ENCODE measurements around the gene SMC5.

SMC5 gene

GRCh38 chr9:70385426-70385825 lies 126.6 kb downstream of the SMC5 start:
- no peak overlapping the region for H3K4me3 ChIP-seq (ENCODE audit: low read depth, low read length)
- no peak for DNase-seq (ENCODE audit: low read depth, low spot score)
- in situ Hi-C loops (cut with HindIII; ENCODE audit: low sequenced_read_pairs) = no loop called here
- no peak for TF ChIP-seq CTCF (IDR thresholded peaks at IDR 0.05; ENCODE audit: low read depth, low read length)

- in situ Hi-C loops (cut with HindIII; ENCODE audit: low sequenced_read_pairs) = no loop called here
- TF ChIP-seq CTCF (IDR thresholded peaks at IDR 0.05; ENCODE audit: low read depth, low read length) = no peak
- no peak for DNase-seq (ENCODE audit: low read depth, low spot score)
- no peak overlapping the region for H3K4me3 ChIP-seq (ENCODE audit: low read depth, low read length)
Measured at GRCh38 chr9:70387663-70388062, 128.9 kb downstream of the SMC5 start.

- in situ Hi-C loops (cut with HindIII; ENCODE audit: low sequenced_read_pairs) = no loop called here
- no peak for DNase-seq (ENCODE audit: low read depth, low spot score)
- TF ChIP-seq CTCF (IDR thresholded peaks at IDR 0.05; ENCODE audit: low read depth, low read length) = no peak
- H3K4me3 ChIP-seq (ENCODE audit: low read depth, low read length) = no peak overlapping the region
Measured at GRCh38 chr9:70389188-70389587, 130.4 kb downstream of the SMC5 start.

DNA sequence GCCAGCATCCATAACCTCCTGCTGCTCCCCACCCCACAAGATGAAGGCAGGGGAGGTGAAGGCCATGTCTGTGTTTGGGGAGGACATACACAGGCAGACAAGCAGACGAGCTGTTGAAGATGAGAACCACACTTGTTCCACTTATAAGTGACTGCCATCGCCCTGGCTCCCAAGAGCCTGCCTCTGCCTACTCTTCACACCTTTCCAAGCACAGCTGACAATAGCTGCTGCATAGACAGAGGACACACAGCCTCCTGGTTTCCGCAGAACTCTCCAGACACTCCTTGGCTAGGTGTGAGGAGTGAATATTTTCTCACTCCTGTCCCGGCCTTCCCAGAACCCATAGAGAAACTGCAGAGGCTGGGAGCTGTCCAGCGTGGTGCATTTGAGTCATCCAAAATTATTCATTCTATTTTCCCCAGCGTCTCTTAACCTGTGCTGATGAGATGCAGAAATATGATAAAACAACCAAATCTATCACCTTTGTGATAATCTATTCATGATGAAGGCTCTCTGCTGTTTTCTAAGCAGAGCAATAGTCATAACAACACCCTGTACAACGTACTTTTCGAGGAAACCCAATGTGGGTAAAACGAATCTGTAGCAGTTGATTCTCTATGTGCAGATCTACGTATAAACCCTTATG lies 131.0 kb downstream of the SMC5 start:
- peak; percentile 60 for DNase-seq (ENCODE audit: low read depth, low spot score)
- H3K4me3 ChIP-seq (ENCODE audit: low read depth, low read length) = no peak overlapping the region
- no peak for TF ChIP-seq CTCF (IDR thresholded peaks at IDR 0.05; ENCODE audit: low read depth, low read length)
- in situ Hi-C loops (cut with HindIII; ENCODE audit: low sequenced_read_pairs) = no loop called here

DNA sequence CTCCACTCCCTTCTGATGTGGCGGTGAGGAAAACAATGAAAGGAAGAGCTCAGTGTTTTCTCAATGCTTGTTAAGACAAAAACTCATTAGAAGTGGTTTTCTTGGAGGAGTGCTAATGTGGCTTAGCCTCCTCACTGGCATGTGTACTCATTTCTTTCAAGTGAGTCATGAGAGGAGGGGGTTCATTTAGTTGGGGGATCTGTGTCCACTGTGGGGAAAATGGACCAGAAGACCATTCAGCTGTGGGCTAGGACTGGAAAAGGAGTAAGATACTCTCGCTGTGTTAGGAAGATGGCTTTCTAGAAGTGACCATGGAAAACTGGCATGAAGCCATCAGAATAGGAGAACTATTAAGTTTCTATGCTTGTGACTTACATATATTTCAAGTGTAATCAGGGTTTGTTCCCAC lies 132.2 kb downstream of the SMC5 start:
- TF ChIP-seq CTCF (IDR thresholded peaks at IDR 0.05; ENCODE audit: low read depth, low read length) = no peak
- peak; percentile 58 for DNase-seq (ENCODE audit: low read depth, low spot score)
- H3K4me3 ChIP-seq (ENCODE audit: low read depth, low read length) = no peak overlapping the region
- in situ Hi-C loops (cut with HindIII; ENCODE audit: low sequenced_read_pairs) = no loop called here

DNA sequence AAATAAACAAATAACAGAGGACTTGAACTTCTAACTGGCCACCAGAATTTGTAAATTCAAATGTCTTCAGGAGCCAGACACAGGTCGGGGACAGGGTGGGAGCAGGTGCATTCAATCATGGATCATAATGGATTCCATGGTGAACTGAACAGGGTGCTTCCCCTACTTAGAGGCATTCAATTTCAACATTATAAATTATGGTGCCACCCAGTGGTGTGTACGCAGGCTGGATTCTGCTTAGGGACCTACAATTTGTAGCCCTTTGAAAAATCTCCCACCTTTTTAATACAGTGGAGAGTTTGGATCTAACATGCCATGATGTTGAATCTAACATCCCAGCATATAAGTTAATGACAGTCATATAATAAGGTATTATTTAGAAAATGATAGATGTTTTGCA lies 133.4 kb downstream of the SMC5 start:
- TF ChIP-seq CTCF (IDR thresholded peaks at IDR 0.05; ENCODE audit: low read depth, low read length) = peak; percentile 31
- no peak overlapping the region for H3K4me3 ChIP-seq (ENCODE audit: low read depth, low read length)
- no peak for DNase-seq (ENCODE audit: low read depth, low spot score)
- in situ Hi-C loops (cut with HindIII; ENCODE audit: low sequenced_read_pairs) = no loop called here
